Ovary (tissue), 3 donors: ENCODE results near the gene CARMIL1.

ENCODE experiments used
- CTCF ChIP-seq, 3 donors: fragments of 450-650 bp in 2 of 3; fragments of 200-600 bp in 1 of 3; IDR thresholded peaks; one replicate each; pipeline versions ENCODE4 v1.5.1 to v1.8.0; 2016 to 2022; ENCODE audit warnings: antibody characterized with exemption in 3 of 3, mild to moderate bottlenecking in 1 of 3
- EP300 ChIP-seq: sonication (generic); formaldehyde crosslinking; IDR thresholded peaks from one replicate; pipeline ENCODE4 v1.6.1; 2017; ENCODE audit warnings: antibody characterized with exemption
- POLR2A ChIP-seq: fragments of 450-650 bp; IDR thresholded peaks from one replicate; pipeline ENCODE4 v1.6.1; 2017; ENCODE audit warnings: antibody characterized with exemption, mild to moderate bottlenecking, moderate library complexity
- donor health status: DM: no; HTN: no; CAD: no.

- no peak for TF ChIP-seq CTCF (IDR thresholded peaks at IDR 0.05)
- no peak for TF ChIP-seq EP300
- no peak for TF ChIP-seq POLR2A
Observed at GRCh38 chr6:25251426-25251825, 27.7 kb upstream of the CARMIL1 start.
